GM23338 (cell line): ENCODE data around the gene ELFN1. TPM values are rescaled to one million over a fixed set of nuclear protein-coding genes. Genes with fewer than 3 reads are reported as not detected.

Source experiments
- ATAC-seq: fragments of 200-7000 bp; cut with Tn5 transposase; 3 replicates; pipeline ENCODE4 v1.9.1; 2020
- DNase-seq: peaks from one replicate; pipeline ENCODE4 v3.0.0-alpha.2; 2015; ENCODE audit warnings: low spot score
- H2AFZ ChIP-seq: fragments of 200-600 bp; sonication (generic); 2 replicates; pipeline ENCODE4 v1.8.0; 2016; ENCODE audit warnings: antibody characterized with exemption, mild to moderate bottlenecking, moderate library complexity
- H3F3A ChIP-seq: fragments of 200-600 bp; sonication (generic); replicated peaks from 2 replicates; pipeline ENCODE4 v1.8.0; 2017; ENCODE audit warnings: antibody characterized with exemption, mixed run types, low read depth
- H3K27ac ChIP-seq: fragments of 200-600 bp; sonication (generic); 2 replicates; pipeline ENCODE4 v1.6.1; 2016; ENCODE audit warnings: low read depth
- H3K27me3 ChIP-seq: fragments of 200-600 bp; sonication (generic); 2 replicates; pipeline ENCODE4 v1.8.0; 2016; ENCODE audit warnings: mild to moderate bottlenecking, mixed run types, moderate library complexity; ENCODE audit not compliant: insufficient read depth
- H3K36me3 ChIP-seq: fragments of 200-600 bp; sonication (generic); 2 replicates; pipeline ENCODE4 v1.8.0; 2016; ENCODE audit warnings: mild to moderate bottlenecking; ENCODE audit not compliant: insufficient read depth
- H3K4me1 ChIP-seq: fragments of 200-600 bp; sonication (generic); 2 replicates; pipeline ENCODE4 v1.8.0; 2016; ENCODE audit warnings: mild to moderate bottlenecking, moderate library complexity; ENCODE audit not compliant: insufficient read depth
- H3K4me2 ChIP-seq: fragments of 200-600 bp; sonication (generic); 2 replicates; pipeline ENCODE4 v1.7.1; 2017; ENCODE audit warnings: mixed run types
- H3K4me3 ChIP-seq: fragments of 200-600 bp; sonication (generic); 2 replicates; pipeline ENCODE4 v1.6.1; 2016; ENCODE audit warnings: mixed run types
- H3K79me2 ChIP-seq: fragments of 200-600 bp; sonication (generic); replicated peaks from 2 replicates; pipeline ENCODE4 v1.8.0; 2017; ENCODE audit warnings: mild to moderate bottlenecking; ENCODE audit not compliant: insufficient read depth
- H3K9me2 ChIP-seq: fragments of 200-600 bp; sonication (generic); 2 replicates; pipeline ENCODE4 v1.8.0; 2017; ENCODE audit not compliant: insufficient read depth
- H4K20me1 ChIP-seq: fragments of 200-600 bp; sonication (generic); replicated peaks from 2 replicates; pipeline ENCODE4 v1.8.0; 2017; ENCODE audit warnings: mild to moderate bottlenecking; ENCODE audit not compliant: insufficient read depth
- H3K27ac Mint-ChIP-seq: 2 replicates; pipeline ENCODE4 v1.8.0; 2020; ENCODE audit warnings: inconsistent platforms, mild to moderate bottlenecking, moderate library complexity, mixed read lengths
- H3K27me3 Mint-ChIP-seq: 3 replicates; pipeline ENCODE4 v1.8.0; 2022; ENCODE audit warnings: low read depth, mild to moderate bottlenecking, moderate library complexity, mixed read lengths, inconsistent platforms; ENCODE audit not compliant: insufficient read depth, poor library complexity
- H3K36me3 Mint-ChIP-seq: 3 replicates; pipeline ENCODE4 v1.8.0; 2021; ENCODE audit warnings: low read depth, mild to moderate bottlenecking, inconsistent platforms, moderate library complexity, mixed read lengths
- H3K4me1 Mint-ChIP-seq: 3 replicates; pipeline ENCODE4 v1.8.0; 2020; ENCODE audit warnings: mild to moderate bottlenecking, inconsistent platforms, mixed read lengths
- H3K4me3 Mint-ChIP-seq: 3 replicates; pipeline ENCODE4 v1.8.0; 2021; ENCODE audit warnings: moderate library complexity, mild to moderate bottlenecking, inconsistent platforms, mixed read lengths
- H3K9me3 Mint-ChIP-seq: 3 replicates; pipeline ENCODE4 v1.8.0; 2020; ENCODE audit warnings: moderate library complexity, mild to moderate bottlenecking, inconsistent platforms, mixed read lengths
- CREB1 ChIP-seq: fragments of 250-450 bp; sonication (Bioruptor Pico); IDR thresholded peaks from 2 replicates; pipeline ENCODE4 v1.5.0; 2020; ENCODE audit warnings: low read depth, mild to moderate bottlenecking, moderate library complexity
- EZH2 ChIP-seq: fragments of 200-600 bp; sonication (generic); IDR thresholded peaks from one replicate; pipeline ENCODE4 v1.8.0; 2017; ENCODE audit warnings: antibody characterized with exemption, mild to moderate bottlenecking, low read depth; ENCODE audit not compliant: unreplicated experiment
- JUNB ChIP-seq: IDR thresholded peaks from one replicate; pipeline ENCODE4 v1.6.1; 2016; ENCODE audit warnings: antibody characterized with exemption; ENCODE audit not compliant: unreplicated experiment
- ZNF462 ChIP-seq: fragments of 250-450 bp; sonication (Bioruptor Pico); IDR thresholded peaks from 2 replicates; pipeline ENCODE4 v1.5.0; 2020; ENCODE audit warnings: mild to moderate bottlenecking, moderate library complexity
- polyA plus RNA-seq: library from polyadenylated mRNA; unstranded; fragments of >200 nt; fragmentation: Nextera tagmentation; extraction: Ambion mirVana; gene quantifications from 2 replicates; pipeline ENCODE4 v1.2.1, GENCODE V29; 2016
- total RNA-seq: library from RNA; depleted of rRNA; stranded (reverse); fragments of >200 nt; shearing (Covaris generic); gene quantifications from 2 replicates; pipeline ENCODE4 v1.2.3, GENCODE V29; 2014
- TF ChIP-seq, protein P1 (sequence below): IDR thresholded peaks from one replicate; pipeline ENCODE4 v1.6.1; 2018; ENCODE audit warnings: antibody characterized with exemption; ENCODE audit not compliant: unreplicated experiment

The ELFN1 gene
- total and polyA plus RNA-seq, 2 experiments from 2014 or later: 0.08 to 3.5 TPM

GRCh38 chr7:1700086-1700485, 30.0 kb downstream of the ELFN1 start:
- no peaks in the 10 kb centered on the region for H4K20me1 ChIP-seq
- peaks cover 29% of the 10 kb centered on the region for H3K4me1 Mint-ChIP-seq
- no peaks in the 10 kb centered on the region; the same call in 1 of the 2 replicates for H3K9me2 ChIP-seq
- no peaks in the 10 kb centered on the region for H3K27me3 ChIP-seq
- no peaks in the 10 kb centered on the region for H3K36me3 ChIP-seq
- DNase-seq: no peak
- H3K36me3 Mint-ChIP-seq: peaks cover 17% of the 10 kb centered on the region; the same call in 2 of the 3 replicates
- no peak overlapping the region for H3K4me2 ChIP-seq
- no peak overlapping the region for H2AFZ ChIP-seq
- H3K4me3 Mint-ChIP-seq: no peak overlapping the region
- H3K27me3 Mint-ChIP-seq: peaks cover 11% of the 10 kb centered on the region
- TF ChIP-seq, protein P1, sequence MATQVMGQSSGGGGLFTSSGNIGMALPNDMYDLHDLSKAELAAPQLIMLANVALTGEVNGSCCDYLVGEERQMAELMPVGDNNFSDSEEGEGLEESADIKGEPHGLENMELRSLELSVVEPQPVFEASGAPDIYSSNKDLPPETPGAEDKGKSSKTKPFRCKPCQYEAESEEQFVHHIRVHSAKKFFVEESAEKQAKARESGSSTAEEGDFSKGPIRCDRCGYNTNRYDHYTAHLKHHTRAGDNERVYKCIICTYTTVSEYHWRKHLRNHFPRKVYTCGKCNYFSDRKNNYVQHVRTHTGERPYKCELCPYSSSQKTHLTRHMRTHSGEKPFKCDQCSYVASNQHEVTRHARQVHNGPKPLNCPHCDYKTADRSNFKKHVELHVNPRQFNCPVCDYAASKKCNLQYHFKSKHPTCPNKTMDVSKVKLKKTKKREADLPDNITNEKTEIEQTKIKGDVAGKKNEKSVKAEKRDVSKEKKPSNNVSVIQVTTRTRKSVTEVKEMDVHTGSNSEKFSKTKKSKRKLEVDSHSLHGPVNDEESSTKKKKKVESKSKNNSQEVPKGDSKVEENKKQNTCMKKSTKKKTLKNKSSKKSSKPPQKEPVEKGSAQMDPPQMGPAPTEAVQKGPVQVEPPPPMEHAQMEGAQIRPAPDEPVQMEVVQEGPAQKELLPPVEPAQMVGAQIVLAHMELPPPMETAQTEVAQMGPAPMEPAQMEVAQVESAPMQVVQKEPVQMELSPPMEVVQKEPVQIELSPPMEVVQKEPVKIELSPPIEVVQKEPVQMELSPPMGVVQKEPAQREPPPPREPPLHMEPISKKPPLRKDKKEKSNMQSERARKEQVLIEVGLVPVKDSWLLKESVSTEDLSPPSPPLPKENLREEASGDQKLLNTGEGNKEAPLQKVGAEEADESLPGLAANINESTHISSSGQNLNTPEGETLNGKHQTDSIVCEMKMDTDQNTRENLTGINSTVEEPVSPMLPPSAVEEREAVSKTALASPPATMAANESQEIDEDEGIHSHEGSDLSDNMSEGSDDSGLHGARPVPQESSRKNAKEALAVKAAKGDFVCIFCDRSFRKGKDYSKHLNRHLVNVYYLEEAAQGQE: no peak
- TF ChIP-seq CREB1 (CRISPR knock-in tag) (no peak), JUNB (no peak)
- no peak for ATAC-seq
- H3K79me2 ChIP-seq: no peaks in the 10 kb centered on the region
- H3K27ac Mint-ChIP-seq: no peak overlapping the region
- H3F3A ChIP-seq: no peaks in the 10 kb centered on the region
- H3K27ac ChIP-seq: no peak overlapping the region
- peaks cover 23% of the 10 kb centered on the region for H3K4me1 ChIP-seq
- peaks cover 27% of the 10 kb centered on the region for H3K9me3 Mint-ChIP-seq
- no peak overlapping the region for H3K4me3 ChIP-seq

GRCh38 chr7:1700536-1701333, 30.7 kb downstream of the ELFN1 start:
- Histone ChIP-seq H3K79me2 (no peaks in the 10 kb centered on the region), H3K27me3 (no peaks in the 10 kb centered on the region), H3K4me1 (peaks cover 30% of the 10 kb centered on the region), H3K4me3 (no peak overlapping the region), H2AFZ (no peak overlapping the region), H3K4me2 (no peak overlapping the region), H4K20me1 (no peaks in the 10 kb centered on the region), H3K36me3 (no peaks in the 10 kb centered on the region), H3K27ac (no peak overlapping the region), H3F3A (no peaks in the 10 kb centered on the region), H3K9me2 (no peaks in the 10 kb centered on the region; the same call in 1 of the 2 replicates)
- Mint-ChIP-seq H3K27me3 (peaks cover 11% of the 10 kb centered on the region), H3K4me3 (no peak overlapping the region), H3K9me3 (peaks cover 27% of the 10 kb centered on the region), H3K36me3 (peaks cover 17% of the 10 kb centered on the region; the same call in 2 of the 3 replicates), H3K4me1 (peaks cover 33% of the 10 kb centered on the region), H3K27ac (no peak overlapping the region)
- no peak for DNase-seq
- TF ChIP-seq ZNF462 (CRISPR knock-in tag) (no peak), EZH2 (no peak)
- ATAC-seq: no peak
